Measurements from ENCODE around the gene OR3A2.

DNA sequence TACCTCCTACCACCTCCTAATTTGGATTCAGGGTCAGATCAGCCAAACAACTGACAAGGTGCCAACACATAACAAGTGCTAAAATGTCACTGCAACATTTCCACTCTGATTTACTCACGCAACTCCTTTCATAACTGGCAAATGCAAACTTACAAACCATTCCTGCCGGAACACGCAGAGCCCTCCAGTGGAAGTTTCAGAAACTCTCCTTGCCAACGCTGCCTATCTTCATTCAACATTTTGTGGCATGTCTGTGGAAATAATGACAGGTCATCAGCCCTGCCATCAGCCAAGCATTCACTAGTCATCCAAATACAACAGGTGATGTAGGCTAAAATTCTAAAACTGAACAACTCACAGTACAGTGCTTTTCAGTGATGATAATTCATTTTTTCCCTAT lies 50.2 kb downstream of the OR3A2 start:
- TF ChIP-seq POLR2AphosphoS5 (IDR thresholded peaks at IDR 0.05) (no peak), POLR2A (IDR thresholded peaks at IDR 0.05) (no peak), EP300 (IDR thresholded peaks at IDR 0.05) (no peak)
- TF ChIP-seq, protein P1, sequence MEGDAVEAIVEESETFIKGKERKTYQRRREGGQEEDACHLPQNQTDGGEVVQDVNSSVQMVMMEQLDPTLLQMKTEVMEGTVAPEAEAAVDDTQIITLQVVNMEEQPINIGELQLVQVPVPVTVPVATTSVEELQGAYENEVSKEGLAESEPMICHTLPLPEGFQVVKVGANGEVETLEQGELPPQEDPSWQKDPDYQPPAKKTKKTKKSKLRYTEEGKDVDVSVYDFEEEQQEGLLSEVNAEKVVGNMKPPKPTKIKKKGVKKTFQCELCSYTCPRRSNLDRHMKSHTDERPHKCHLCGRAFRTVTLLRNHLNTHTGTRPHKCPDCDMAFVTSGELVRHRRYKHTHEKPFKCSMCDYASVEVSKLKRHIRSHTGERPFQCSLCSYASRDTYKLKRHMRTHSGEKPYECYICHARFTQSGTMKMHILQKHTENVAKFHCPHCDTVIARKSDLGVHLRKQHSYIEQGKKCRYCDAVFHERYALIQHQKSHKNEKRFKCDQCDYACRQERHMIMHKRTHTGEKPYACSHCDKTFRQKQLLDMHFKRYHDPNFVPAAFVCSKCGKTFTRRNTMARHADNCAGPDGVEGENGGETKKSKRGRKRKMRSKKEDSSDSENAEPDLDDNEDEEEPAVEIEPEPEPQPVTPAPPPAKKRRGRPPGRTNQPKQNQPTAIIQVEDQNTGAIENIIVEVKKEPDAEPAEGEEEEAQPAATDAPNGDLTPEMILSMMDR (IDR thresholded peaks at IDR 0.05), result peak in 1 of 6 experiments; percentile 5

Data from upper lobe of left lung (tissue), 4 donors.